H9 (cell line): ENCODE results near the gene CIB4. TPM values are rescaled to one million over a fixed set of nuclear protein-coding genes. Genes with fewer than 3 reads are reported as not detected.

Experiments
- DNase-seq: peaks from one replicate; pipeline ENCODE4 v3.0.0-alpha.2; 2017
- H2AFZ ChIP-seq: one replicate; pipeline ENCODE4 v1.6.1; 2013; ENCODE audit warnings: mild to moderate bottlenecking, low read length, control low read depth, moderate library complexity
- H2AK5ac ChIP-seq: 2 replicates; pipeline ENCODE4 v1.6.1; 2013; ENCODE audit warnings: low read length, control low read depth, mixed read lengths; ENCODE audit not compliant: insufficient read length
- H2BK120ac ChIP-seq: one replicate; pipeline ENCODE4 v1.6.1; 2013; ENCODE audit warnings: low read depth, mild to moderate bottlenecking, low read length, control low read depth, inconsistent platforms; ENCODE audit not compliant: poor library complexity, severe bottlenecking
- H2BK12ac ChIP-seq: 2 replicates; pipeline ENCODE4 v1.6.1; 2013; ENCODE audit warnings: low read length, control low read depth, mixed read lengths, low read depth; ENCODE audit not compliant: insufficient read length
- H2BK15ac ChIP-seq: 2 replicates; pipeline ENCODE4 v1.6.1; 2013; ENCODE audit warnings: low read depth, low read length, control low read depth
- H2BK20ac ChIP-seq: one replicate; pipeline ENCODE4 v1.6.1; 2013; ENCODE audit warnings: low read depth, mild to moderate bottlenecking, low read length, control low read depth, inconsistent platforms; ENCODE audit not compliant: poor library complexity, severe bottlenecking
- H2BK5ac ChIP-seq: 2 replicates; pipeline ENCODE4 v1.6.1; 2013; ENCODE audit warnings: low read length, control low read depth, mixed read lengths; ENCODE audit not compliant: insufficient read length
- H3K14ac ChIP-seq: 2 replicates; pipeline ENCODE4 v1.6.1; 2013; ENCODE audit warnings: low read length, control low read depth; ENCODE audit not compliant: insufficient read depth
- H3K18ac ChIP-seq: 2 replicates; pipeline ENCODE4 v1.6.1; 2013; ENCODE audit warnings: low read depth, mild to moderate bottlenecking, mixed read lengths, low read length, control low read depth; ENCODE audit not compliant: insufficient read length
- H3K23ac ChIP-seq: 2 replicates; pipeline ENCODE4 v1.6.1; 2013; ENCODE audit warnings: low read length, control low read depth, mixed read lengths, low read depth; ENCODE audit not compliant: insufficient read length
- H3K23me2 ChIP-seq: 2 replicates; pipeline ENCODE4 v1.6.1; 2013; ENCODE audit warnings: low read depth, mild to moderate bottlenecking, mixed read lengths, low read length, control low read depth; ENCODE audit not compliant: insufficient read length, poor library complexity, severe bottlenecking
- H3K27ac ChIP-seq: 2 replicates; pipeline ENCODE4 v1.5.1; 2013; ENCODE audit warnings: low read length, control low read depth, mixed read lengths, low read depth; ENCODE audit not compliant: insufficient read length
- H3K27me3 ChIP-seq: 2 replicates; pipeline ENCODE4 v1.6.1; 2013; ENCODE audit warnings: low read length, control low read depth, inconsistent platforms; ENCODE audit not compliant: insufficient read depth
- H3K4ac ChIP-seq: 2 replicates; pipeline ENCODE4 v1.6.1; 2013; ENCODE audit warnings: low read depth, mild to moderate bottlenecking, control low read depth, inconsistent platforms, low read length, moderate library complexity
- H3K4me1 ChIP-seq: 2 replicates; pipeline ENCODE4 v1.6.1; 2013; ENCODE audit warnings: low read length, control low read depth, inconsistent platforms; ENCODE audit not compliant: insufficient read depth
- H3K4me2 ChIP-seq: 2 replicates; pipeline ENCODE4 v1.6.1; 2013; ENCODE audit warnings: low read length, control low read depth, mixed read lengths; ENCODE audit not compliant: insufficient read length, insufficient read depth
- H3K56ac ChIP-seq: 2 replicates; pipeline ENCODE4 v1.6.1; 2013; ENCODE audit warnings: low read depth, mild to moderate bottlenecking, mixed read lengths, low read length, control low read depth; ENCODE audit not compliant: insufficient read length
- H3K79me1 ChIP-seq: 2 replicates; pipeline ENCODE4 v1.6.1; 2013; ENCODE audit warnings: low read depth, mild to moderate bottlenecking, moderate library complexity, low read length, control low read depth, inconsistent platforms; ENCODE audit not compliant: insufficient read depth, poor library complexity, severe bottlenecking
- H3K79me2 ChIP-seq: 2 replicates; pipeline ENCODE4 v1.6.1; 2013; ENCODE audit warnings: low read length, control low read depth, inconsistent platforms; ENCODE audit not compliant: insufficient read depth
- H3K9ac ChIP-seq: 2 replicates; pipeline ENCODE4 v1.6.1; 2013; ENCODE audit warnings: low read length, control low read depth, mixed read lengths; ENCODE audit not compliant: insufficient read length; ENCODE audit errors: extremely low read depth
- H3K9me3 ChIP-seq: one replicate; pipeline ENCODE4 v1.6.1; 2013; ENCODE audit warnings: low read depth, low read length, inconsistent platforms; ENCODE audit not compliant: control insufficient read depth
- H3T11ph ChIP-seq: one replicate; pipeline ENCODE4 v1.6.1; 2013; ENCODE audit warnings: mild to moderate bottlenecking, low read length, control low read depth, inconsistent platforms
- H4K20me1 ChIP-seq: one replicate; pipeline ENCODE4 v1.6.1; 2013; ENCODE audit not compliant: control insufficient read depth, insufficient read length, insufficient read depth
- H4K5ac ChIP-seq: 2 replicates; pipeline ENCODE4 v1.6.1; 2013; ENCODE audit warnings: low read depth, mild to moderate bottlenecking, mixed read lengths, low read length, control low read depth; ENCODE audit not compliant: insufficient read length
- H4K8ac ChIP-seq: replicated peaks from 2 replicates; pipeline ENCODE4 v1.6.1; 2013; ENCODE audit warnings: low read length, control low read depth, mixed read lengths, low read depth; ENCODE audit not compliant: insufficient read length
- H4K91ac ChIP-seq: 2 replicates; pipeline ENCODE4 v1.6.1; 2013; ENCODE audit warnings: low read depth, mild to moderate bottlenecking, moderate library complexity, mixed read lengths, low read length, control low read depth; ENCODE audit not compliant: insufficient read length
- H3K27ac Mint-ChIP-seq, 3 experiments: 2 replicates in 2 of 3; 3 replicates in 1 of 3; pipeline ENCODE4 v1.8.0; 2020 to 2021; ENCODE audit warnings: mixed read lengths in 3 of 3, mild to moderate bottlenecking in 1 of 3, moderate library complexity in 1 of 3
- H3K27me3 Mint-ChIP-seq: 2 replicates; pipeline ENCODE4 v1.8.0; 2021; ENCODE audit warnings: low read depth, mild to moderate bottlenecking, moderate library complexity, mixed read lengths
- H3K36me3 Mint-ChIP-seq, 3 experiments: 2 replicates in 2 of 3; 3 replicates in 1 of 3; pipeline ENCODE4 v1.8.0; 2020 to 2021; ENCODE audit warnings: low read depth in 3 of 3, mixed read lengths in 3 of 3; ENCODE audit not compliant: insufficient read depth in 1 of 3
- H3K4me1 Mint-ChIP-seq, 2 experiments: 2 replicates each; pipeline ENCODE4 v1.8.0; 2020; ENCODE audit warnings: mixed read lengths in 2 of 2
- H3K4me3 Mint-ChIP-seq, 2 experiments: 2 replicates in 1 of 2; 3 replicates in 1 of 2; pipeline ENCODE4 v1.8.0; 2020 to 2021; ENCODE audit warnings: mild to moderate bottlenecking in 2 of 2, mixed read lengths in 2 of 2, moderate library complexity in 1 of 2
- H3K9me3 Mint-ChIP-seq, 2 experiments: 2 replicates in 1 of 2; 3 replicates in 1 of 2; pipeline ENCODE4 v1.8.0; 2020; ENCODE audit warnings: mild to moderate bottlenecking in 2 of 2, mixed read lengths in 2 of 2, moderate library complexity in 1 of 2
- WGBS: extraction: QIAGEN DNeasy Blood & Tissue Kit; methylation state at CpG from one replicate; pipeline ENCODE4 v1.1.7; 2013; ENCODE audit warnings: missing lambda C conversion rate, low lambda C conversion rate, mixed read lengths; ENCODE audit not compliant: insufficient read length; ENCODE audit errors: extremely low coverage; 5-methylcytosine and 5-hydroxymethylcytosine counted together
- total RNA-seq: library from RNA; stranded (reverse); gene quantifications from 2 replicates; pipeline ENCODE4 v1.2.1, GENCODE V29; 2021
- TF ChIP-seq, protein P1 (sequence below): fragments of 200-600 bp; sonication (generic); conservative IDR thresholded peaks from 3 replicates; pipeline ENCODE4 v1.8.0; 2021; ENCODE audit warnings: antibody characterized with exemption, mild to moderate bottlenecking

CIB4 gene
- total RNA-seq, 1 experiment from 2014 or later, result not detected

DNA sequence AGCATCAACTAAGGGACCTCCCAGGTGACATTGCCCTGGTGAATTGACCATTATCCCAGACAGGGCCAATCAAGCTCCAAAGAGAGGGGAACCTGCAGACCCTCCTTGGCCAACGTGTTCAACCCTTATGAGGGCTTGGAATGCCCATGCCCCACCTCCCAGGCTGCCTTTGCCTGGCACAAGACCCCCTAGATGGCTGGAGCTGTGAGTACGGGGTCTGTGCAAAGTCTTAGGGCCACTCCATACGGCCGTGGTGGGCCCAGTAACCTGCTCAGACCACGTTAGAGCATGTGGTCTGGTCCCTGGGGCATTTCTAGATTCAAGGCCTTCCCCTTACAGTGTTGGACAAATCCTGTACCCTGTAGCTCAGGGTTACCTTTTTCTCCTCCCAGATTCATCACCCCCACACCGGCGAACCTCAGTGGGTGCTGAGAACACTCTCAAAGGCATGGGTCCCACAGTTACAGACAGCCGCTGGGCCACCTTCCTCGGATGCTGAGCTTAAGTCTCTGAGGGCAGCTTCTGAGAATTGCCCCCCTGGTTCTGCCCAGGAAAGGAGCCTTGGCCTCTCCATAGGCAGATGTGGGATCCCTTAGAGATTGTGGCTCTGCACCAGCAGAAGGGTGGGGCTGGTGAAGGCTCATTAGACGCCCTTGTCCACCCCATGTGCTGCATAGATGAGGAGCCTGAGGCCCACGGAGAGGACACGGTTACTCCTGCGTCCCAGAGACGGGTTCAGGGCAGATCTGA, 33.0 kb upstream of the CIB4 start:
- no peaks in the 10 kb centered on the region for H3K23me2 ChIP-seq
- H3K4me3 Mint-ChIP-seq, result no peak overlapping the region

More for the DNA sequence above, 33.0 kb upstream of the CIB4 start:
- H2BK20ac ChIP-seq, result no peak overlapping the region
- no peaks in the 10 kb centered on the region for H4K20me1 ChIP-seq
- no peaks in the 10 kb centered on the region for H3K79me1 ChIP-seq
- no CpG with 5 or more reads among the region's 14 CpGs for WGBS
- H3K27ac ChIP-seq, result no peak overlapping the region
- Mint-ChIP-seq H3K4me1 (peaks cover 7 to 18% of the 10 kb centered on the region in 2 experiments), H3K36me3 (peaks cover 0 to 7% (median 7%) of the 10 kb centered on the region in 3 experiments; a peak in 3 of 7 replicates), H3K9me3 (peaks cover 8 to 13% of the 10 kb centered on the region in 2 experiments; a peak in 3 of 5 replicates), H3K27ac (no peak overlapping the region), H3K27me3 (peaks cover 27% of the 10 kb centered on the region)
- no peak overlapping the region for H3K23ac ChIP-seq
- no peak for DNase-seq
- no peak overlapping the region for H2BK12ac ChIP-seq
- H3K14ac ChIP-seq, result no peak overlapping the region
- H3T11ph ChIP-seq, result no peak overlapping the region
- no peak overlapping the region for H2AK5ac ChIP-seq
- H3K9me3 ChIP-seq, result no peaks in the 10 kb centered on the region
- H3K79me2 ChIP-seq, result no peaks in the 10 kb centered on the region
- no peak overlapping the region for H3K4ac ChIP-seq
- H4K91ac ChIP-seq, result no peak overlapping the region
- no peak overlapping the region for H4K5ac ChIP-seq
- no peaks in the 10 kb centered on the region for H3K27me3 ChIP-seq
- no peak overlapping the region for H2AFZ ChIP-seq
- H3K18ac ChIP-seq, result no peak overlapping the region
- TF ChIP-seq, protein P1, sequence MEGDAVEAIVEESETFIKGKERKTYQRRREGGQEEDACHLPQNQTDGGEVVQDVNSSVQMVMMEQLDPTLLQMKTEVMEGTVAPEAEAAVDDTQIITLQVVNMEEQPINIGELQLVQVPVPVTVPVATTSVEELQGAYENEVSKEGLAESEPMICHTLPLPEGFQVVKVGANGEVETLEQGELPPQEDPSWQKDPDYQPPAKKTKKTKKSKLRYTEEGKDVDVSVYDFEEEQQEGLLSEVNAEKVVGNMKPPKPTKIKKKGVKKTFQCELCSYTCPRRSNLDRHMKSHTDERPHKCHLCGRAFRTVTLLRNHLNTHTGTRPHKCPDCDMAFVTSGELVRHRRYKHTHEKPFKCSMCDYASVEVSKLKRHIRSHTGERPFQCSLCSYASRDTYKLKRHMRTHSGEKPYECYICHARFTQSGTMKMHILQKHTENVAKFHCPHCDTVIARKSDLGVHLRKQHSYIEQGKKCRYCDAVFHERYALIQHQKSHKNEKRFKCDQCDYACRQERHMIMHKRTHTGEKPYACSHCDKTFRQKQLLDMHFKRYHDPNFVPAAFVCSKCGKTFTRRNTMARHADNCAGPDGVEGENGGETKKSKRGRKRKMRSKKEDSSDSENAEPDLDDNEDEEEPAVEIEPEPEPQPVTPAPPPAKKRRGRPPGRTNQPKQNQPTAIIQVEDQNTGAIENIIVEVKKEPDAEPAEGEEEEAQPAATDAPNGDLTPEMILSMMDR, result no peak
- no peak overlapping the region for H2BK5ac ChIP-seq
- H3K4me2 ChIP-seq, result no peak overlapping the region
- H3K4me1 ChIP-seq, result no peaks in the 10 kb centered on the region
- H3K9ac ChIP-seq, result no peak overlapping the region
- no peak overlapping the region for H3K56ac ChIP-seq
- no peak overlapping the region for H4K8ac ChIP-seq
- H2BK15ac ChIP-seq, result no peak overlapping the region
- H2BK120ac ChIP-seq, result no peak overlapping the region
